Endothelial cell of umbilical vein (primary cell): ENCODE measurements around the gene CPXM2. TPM values are rescaled to one million over a fixed set of nuclear protein-coding genes. Genes with fewer than 3 reads are reported as not detected.

Source experiments
- BruUV-seq: library from RNA; stranded (reverse); fragments of 400-500 nt; replicated peaks from 2 replicates; lab custom pipeline; 2021; lab: Mats Ljungman, UMichigan
- CTCF ChIA-PET: fragments of 300-600, 350-600 bp; sonication (Branson Sonifier 250); formaldehyde crosslinking; loops from one replicate; lab custom pipeline; 2021; ENCODE audit warnings: antibody characterized with exemption, inconsistent platforms; lab: Charles Lee
- POLR2A ChIA-PET: fragments of 300-600, 350-600 bp; sonication (Branson Sonifier 250); formaldehyde crosslinking; loops from one replicate; lab custom pipeline; 2021; ENCODE audit warnings: antibody characterized with exemption, inconsistent platforms; lab: Charles Lee
- DNase-seq: peaks from one replicate; pipeline ENCODE4 v3.0.0-alpha.2; 2011; ENCODE audit warnings: low read depth, low spot score
- FAIRE-seq: peaks from 2 replicates; lab custom pipeline; 2011; peaks lifted over from hg19 to GRCh38; lab: Jason Lieb, UNC
- H2AFZ ChIP-seq: 2 replicates; pipeline ENCODE4 v1.6.0; 2012; ENCODE audit warnings: low read depth, low read length, control low read depth, inconsistent platforms
- H3K27ac ChIP-seq: 2 replicates; pipeline ENCODE4 v1.5.1; 2011; ENCODE audit warnings: low read depth, mild to moderate bottlenecking, control low read depth, low read length, moderate library complexity; ENCODE audit not compliant: insufficient read depth
- H3K27me3 ChIP-seq, 2 experiments: 2 replicates each; pipeline versions ENCODE4 v1.6.0 to v1.6.1; 2011; ENCODE audit warnings: low read length in 2 of 2, mixed read lengths in 1 of 2; ENCODE audit not compliant: control insufficient read depth in 2 of 2, insufficient read depth in 2 of 2
- H3K36me3 ChIP-seq, 2 experiments: 2 replicates in 1 of 2; 3 replicates in 1 of 2; pipeline ENCODE4 v1.5.1; 2011; ENCODE audit warnings: low read length in 2 of 2, mild to moderate bottlenecking in 1 of 2, moderate library complexity in 1 of 2; ENCODE audit not compliant: control insufficient read depth in 2 of 2, insufficient read depth in 2 of 2; ENCODE audit errors: extremely low read depth in 1 of 2
- H3K4me1 ChIP-seq: 3 replicates; pipeline ENCODE4 v1.5.1; 2011; ENCODE audit warnings: mild to moderate bottlenecking, low read length; ENCODE audit not compliant: control insufficient read depth, insufficient read depth; ENCODE audit errors: extremely low read depth
- H3K4me2 ChIP-seq: 2 replicates; pipeline ENCODE4 v1.6.1; 2011; ENCODE audit warnings: low read length, control low read depth, mixed read lengths; ENCODE audit not compliant: insufficient read depth
- H3K4me3 ChIP-seq, 3 experiments: fragments of 200-600 bp in 1 of 3; sonication (generic), shearing (Covaris generic) in 1 of 3; replicated peaks in 1 of 3; 2 replicates each; pipeline ENCODE4 v1.5.1; 2011 to 2016; ENCODE audit warnings: control low read depth in 3 of 3, low read length in 3 of 3, mild to moderate bottlenecking in 2 of 3, inconsistent platforms in 1 of 3, low read depth in 1 of 3, moderate library complexity in 1 of 3; ENCODE audit not compliant: insufficient read depth in 1 of 3
- H3K79me2 ChIP-seq: 2 replicates; pipeline ENCODE4 v1.6.0; 2012; ENCODE audit warnings: low read length, inconsistent platforms; ENCODE audit not compliant: control insufficient read depth, insufficient read depth
- H3K9ac ChIP-seq: replicated peaks from 2 replicates; pipeline ENCODE3; 2011; ENCODE audit warnings: low read length, control low read depth; ENCODE audit not compliant: insufficient read depth; ENCODE audit errors: extremely low read depth
- H3K9me1 ChIP-seq: replicated peaks from 3 replicates; pipeline ENCODE4 v1.6.0; 2011; ENCODE audit warnings: mild to moderate bottlenecking, low read length; ENCODE audit not compliant: control insufficient read depth, insufficient read depth; ENCODE audit errors: extremely low read depth
- H3K9me3 ChIP-seq: replicated peaks from 2 replicates; pipeline ENCODE4 v1.5.1; 2012; ENCODE audit warnings: low read length, inconsistent platforms; ENCODE audit not compliant: control insufficient read depth, insufficient read depth
- H4K20me1 ChIP-seq: replicated peaks from 2 replicates; pipeline ENCODE3; 2011; ENCODE audit warnings: mild to moderate bottlenecking, low read length; ENCODE audit not compliant: control insufficient read depth, insufficient read depth; ENCODE audit errors: extremely low read depth
- EZH2 ChIP-seq: IDR thresholded peaks from 2 replicates; pipeline ENCODE4 v1.6.1; 2012; ENCODE audit warnings: borderline replicate concordance, low read depth, mild to moderate bottlenecking, moderate library complexity, low read length, inconsistent platforms; ENCODE audit not compliant: severe bottlenecking
- FOS ChIP-seq: IDR thresholded peaks from 2 replicates; pipeline ENCODE4 v1.6.1; 2011; ENCODE audit warnings: mild to moderate bottlenecking, low read length, moderate library complexity, borderline replicate concordance; ENCODE audit not compliant: insufficient read depth
- GATA2 ChIP-seq: IDR thresholded peaks from 2 replicates; pipeline ENCODE4 v1.7.0; 2011; ENCODE audit warnings: low read depth, mild to moderate bottlenecking, moderate library complexity, mixed read lengths, low read length; ENCODE audit not compliant: insufficient read length, insufficient read depth
- JUN ChIP-seq: IDR thresholded peaks from 2 replicates; pipeline ENCODE4 v1.6.1; 2011; ENCODE audit warnings: borderline replicate concordance, low read depth; ENCODE audit not compliant: insufficient read length, insufficient read depth
- POLR2A ChIP-seq: IDR thresholded peaks from 2 replicates; pipeline ENCODE4 v1.6.1; 2012; ENCODE audit warnings: low read depth, mild to moderate bottlenecking, control low read depth, low read length
- POLR2AphosphoS5 ChIP-seq: IDR thresholded peaks from 2 replicates; pipeline ENCODE4 v1.6.1; 2012; ENCODE audit warnings: low read depth, mild to moderate bottlenecking, control low read depth, low read length, moderate library complexity; ENCODE audit not compliant: insufficient read depth
- dilution Hi-C: fragments of 300-500 bp; cut with MboI; formaldehyde crosslinking; loops from one replicate; pipeline ENCODE4 v1.15.0; 2019; ENCODE audit warnings: low sequenced_read_pairs; ENCODE audit not compliant: extremely low pct_ligation_motif_present
- intact Hi-C: fragments of 100-400 bp; cut with micrococcal nuclease; formaldehyde crosslinking; loops from one replicate; pipeline ENCODE4 v1.10.0; 2022
- polyA plus RNA-seq, 4 experiments: library from polyadenylated mRNA; depleted of rRNA in 3 of 4; stranded (reverse) in 3 of 4; unstranded in 1 of 4; fragments of >200 nt; gene quantifications; 2 replicates each; pipeline versions ENCODE4 v1.2.1 to v1.2.3, GENCODE V29; 2011 to 2012; ENCODE audit warnings: missing spikeins in 1 of 4
- total RNA-seq: library from RNA; stranded (reverse); gene quantifications from 2 replicates; pipeline ENCODE4 v1.2.3, GENCODE V29; 2021
- TF ChIP-seq, protein P1 (sequence below): IDR thresholded peaks from 2 replicates; pipeline ENCODE4 v1.6.1; 2011; ENCODE audit not compliant: insufficient read depth, insufficient read length
- TF ChIP-seq, protein P2 (sequence below), 2 donors: IDR thresholded peaks; 1 replicate in 1 of 2; 2 replicates in 1 of 2; pipeline ENCODE4 v1.5.1; 2011; ENCODE audit warnings: low read length in 2 of 2, mild to moderate bottlenecking in 2 of 2, moderate library complexity in 2 of 2, control low read depth in 1 of 2, inconsistent platforms in 1 of 2, low read depth in 1 of 2; ENCODE audit not compliant: insufficient read depth in 1 of 2; ENCODE audit errors: extremely low read depth in 1 of 2

The CPXM2 gene
- total and polyA plus RNA-seq, 2 donors (not counting 3 experiments of a cell fraction or from before 2014, with no cell fraction given) = 1.8 to 2.7 TPM

DNA sequence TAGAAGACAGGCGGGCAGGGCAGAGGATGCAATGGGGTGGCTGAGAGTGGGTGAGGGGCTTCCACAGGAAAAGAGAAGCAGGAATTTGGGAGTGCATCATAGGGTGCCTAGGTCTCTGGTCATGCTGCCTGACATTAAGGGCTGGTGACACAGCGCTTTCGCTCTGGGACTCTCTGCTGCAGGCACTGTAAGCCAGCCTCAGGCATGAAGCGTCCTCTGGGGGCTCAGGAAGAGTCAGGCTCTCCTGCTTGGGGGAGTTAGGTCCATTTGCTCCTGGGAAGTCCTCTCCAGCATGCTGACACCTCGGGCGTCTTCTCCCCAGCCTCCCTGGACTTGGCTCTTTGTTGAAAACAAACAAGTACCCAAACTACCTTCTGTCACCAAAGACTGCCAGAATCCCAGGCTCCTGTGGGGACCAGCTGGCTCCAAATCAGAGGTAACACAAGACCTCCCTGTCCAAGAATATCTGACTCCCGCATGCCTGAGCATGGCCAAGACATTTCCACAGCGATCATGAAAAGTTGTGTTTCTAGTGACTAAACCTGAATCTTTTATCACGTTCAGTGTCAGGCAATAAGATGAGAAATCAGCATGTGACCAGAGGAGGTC lies 170.1 kb downstream of the CPXM2 start:
- no TSS peak for BruUV-seq
- Histone ChIP-seq H3K79me2 (no peaks in the 10 kb centered on the region), H3K9me3 (no peaks in the 10 kb centered on the region), H3K4me2 (no peak overlapping the region), H3K4me3 (no peak overlapping the region), H3K36me3 (no peaks in the 10 kb centered on the region), H3K27ac (no peak overlapping the region), H3K4me1 (no peaks in the 10 kb centered on the region), H3K27me3 (no peaks in the 10 kb centered on the region), H3K9ac (no peak overlapping the region), H4K20me1 (no peaks in the 10 kb centered on the region), H3K9me1 (no peaks in the 10 kb centered on the region), H2AFZ (no peak overlapping the region)
- dilution Hi-C loops (no loop called here), intact Hi-C loops (no loop called here)
- CTCF ChIA-PET = no interaction called here
- TF ChIP-seq FOS (no peak), GATA2 (no peak), EZH2 (no peak), POLR2A (no peak), JUN (no peak), POLR2AphosphoS5 (no peak)
- TF ChIP-seq, protein P1, sequence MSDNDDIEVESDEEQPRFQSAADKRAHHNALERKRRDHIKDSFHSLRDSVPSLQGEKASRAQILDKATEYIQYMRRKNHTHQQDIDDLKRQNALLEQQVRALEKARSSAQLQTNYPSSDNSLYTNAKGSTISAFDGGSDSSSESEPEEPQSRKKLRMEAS = no peak
- TF ChIP-seq, protein P2, sequence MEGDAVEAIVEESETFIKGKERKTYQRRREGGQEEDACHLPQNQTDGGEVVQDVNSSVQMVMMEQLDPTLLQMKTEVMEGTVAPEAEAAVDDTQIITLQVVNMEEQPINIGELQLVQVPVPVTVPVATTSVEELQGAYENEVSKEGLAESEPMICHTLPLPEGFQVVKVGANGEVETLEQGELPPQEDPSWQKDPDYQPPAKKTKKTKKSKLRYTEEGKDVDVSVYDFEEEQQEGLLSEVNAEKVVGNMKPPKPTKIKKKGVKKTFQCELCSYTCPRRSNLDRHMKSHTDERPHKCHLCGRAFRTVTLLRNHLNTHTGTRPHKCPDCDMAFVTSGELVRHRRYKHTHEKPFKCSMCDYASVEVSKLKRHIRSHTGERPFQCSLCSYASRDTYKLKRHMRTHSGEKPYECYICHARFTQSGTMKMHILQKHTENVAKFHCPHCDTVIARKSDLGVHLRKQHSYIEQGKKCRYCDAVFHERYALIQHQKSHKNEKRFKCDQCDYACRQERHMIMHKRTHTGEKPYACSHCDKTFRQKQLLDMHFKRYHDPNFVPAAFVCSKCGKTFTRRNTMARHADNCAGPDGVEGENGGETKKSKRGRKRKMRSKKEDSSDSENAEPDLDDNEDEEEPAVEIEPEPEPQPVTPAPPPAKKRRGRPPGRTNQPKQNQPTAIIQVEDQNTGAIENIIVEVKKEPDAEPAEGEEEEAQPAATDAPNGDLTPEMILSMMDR (IDR thresholded peaks at IDR 0.05; ENCODE audit: extremely low read depth in 1 of 2, insufficient read depth in 1 of 2, low read depth in 1 of 2, low read length in 2 of 2) = no peak
- POLR2A ChIA-PET = no interaction called here
- no peak for FAIRE-seq
- no peak for DNase-seq
